Activated naive CD8-positive, alpha-beta T cell treated with anti-CD3 and anti-CD28 coated beads, Interleukin-2, amount 50 U/mL, for 24 hours (primary cell): ENCODE measurements around the gene ZBTB46.
A peak's percentile ranks its signal among the peaks of the same experiment; 100 is the strongest.

ENCODE experiments used
- ATAC-seq: fragments of 150-1000 bp; cut with Tn5 transposase; one replicate; pipeline ENCODE4 v1.10.0; 2021
- DNase-seq: peaks from one replicate; pipeline ENCODE4 v3.0.0; 2021
- H3K27ac Mint-ChIP-seq: one replicate; pipeline ENCODE4 v1.8.0; 2021; ENCODE audit warnings: mild to moderate bottlenecking, mixed read lengths
- H3K27me3 Mint-ChIP-seq: one replicate; pipeline ENCODE4 v1.8.0; 2021; ENCODE audit warnings: mixed read lengths
- H3K36me3 Mint-ChIP-seq: one replicate; pipeline ENCODE4 v1.8.0; 2021; ENCODE audit warnings: low read depth, mixed read lengths
- H3K4me1 Mint-ChIP-seq: one replicate; pipeline ENCODE4 v1.8.0; 2021; ENCODE audit warnings: mixed read lengths
- H3K4me3 Mint-ChIP-seq: one replicate; pipeline ENCODE4 v1.8.0; 2021; ENCODE audit warnings: mild to moderate bottlenecking, moderate library complexity, mixed read lengths
- H3K9me3 Mint-ChIP-seq: one replicate; pipeline ENCODE4 v1.8.0; 2021; ENCODE audit warnings: mixed read lengths

The ZBTB46 gene

DNA sequence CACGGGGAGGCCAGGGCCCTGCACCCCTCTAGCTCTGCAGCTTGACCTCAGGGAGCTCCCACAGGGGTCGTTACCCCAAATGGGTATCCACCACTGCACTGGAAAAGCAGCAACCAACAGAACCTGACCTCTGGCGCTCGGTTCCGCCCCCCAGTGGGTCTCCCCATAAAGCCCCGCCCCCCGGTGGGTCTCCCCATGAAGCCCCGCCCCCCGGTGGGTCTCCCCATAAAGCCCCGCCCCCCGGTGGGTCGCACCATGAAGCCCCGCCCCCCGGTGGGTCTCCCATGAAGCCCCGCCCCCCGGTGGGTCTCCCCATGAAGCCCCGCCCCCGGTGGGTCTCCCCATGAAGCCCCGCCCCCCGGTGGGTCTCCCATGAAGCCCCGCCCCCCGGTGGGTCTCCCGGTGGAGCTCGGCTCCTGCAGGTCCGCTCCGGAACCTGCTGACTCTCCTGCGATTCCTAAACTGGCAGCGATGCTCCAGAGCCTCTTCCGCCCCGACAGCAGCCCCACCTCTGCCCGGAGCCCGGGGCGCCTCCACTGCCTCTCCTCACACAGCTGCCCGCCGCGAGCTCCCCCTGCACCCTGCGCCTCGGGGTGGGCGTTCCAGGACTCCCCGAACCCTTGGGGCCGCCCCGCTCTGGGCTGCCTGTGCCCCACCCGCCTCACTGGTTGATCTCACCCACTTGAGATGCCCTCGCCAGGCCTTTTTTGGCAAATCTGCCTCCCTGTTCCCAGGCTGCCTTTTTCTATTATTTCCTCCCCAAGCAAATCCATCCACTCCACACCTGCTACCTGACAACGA, 79.4 kb downstream of the ZBTB46 start:
- peaks cover 12% of the 10 kb centered on the region for H3K4me1 Mint-ChIP-seq
- H3K36me3 Mint-ChIP-seq, result no peaks in the 10 kb centered on the region
- no peaks in the 10 kb centered on the region for H3K9me3 Mint-ChIP-seq
- no peak for ATAC-seq
- no peaks in the 10 kb centered on the region for H3K27me3 Mint-ChIP-seq
- DNase-seq, result peak; percentile 41
- H3K27ac Mint-ChIP-seq, result peak overlapping the region; percentile 52
- peak overlapping the region; percentile 24 for H3K4me3 Mint-ChIP-seq

DNA sequence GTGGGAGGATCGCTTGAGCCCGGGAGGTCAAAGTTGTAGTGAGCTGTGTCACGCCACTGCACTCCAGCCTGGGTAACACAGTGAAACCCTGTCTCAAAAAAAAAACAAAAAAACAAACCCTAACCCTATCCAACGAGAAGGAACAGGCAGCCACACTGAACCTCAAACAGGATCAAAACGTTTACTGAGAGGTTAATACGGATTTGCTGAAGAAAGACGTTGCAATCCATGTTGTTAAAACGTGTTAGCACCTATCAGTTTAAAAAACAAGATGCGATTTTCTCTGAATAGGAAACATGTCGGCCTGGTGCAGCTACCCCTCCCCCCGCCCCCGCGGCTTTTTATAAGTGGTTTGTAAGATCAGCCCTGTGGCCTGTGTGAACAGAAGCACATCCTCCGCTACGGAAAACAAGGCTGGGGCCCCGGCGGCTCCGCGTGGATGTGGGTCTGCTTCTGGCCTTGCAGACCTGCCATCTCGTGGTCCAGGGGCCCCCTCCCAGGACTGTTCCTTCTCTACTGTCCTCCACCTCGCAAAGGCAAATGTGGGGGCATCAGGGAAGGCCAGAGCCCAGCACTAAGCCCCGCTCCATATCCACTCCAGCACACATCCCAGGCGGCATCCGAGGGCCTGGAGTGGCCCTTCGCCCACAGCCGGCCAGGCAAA, 80.1 kb downstream of the ZBTB46 start:
- Mint-ChIP-seq H3K27me3 (no peaks in the 10 kb centered on the region), H3K4me3 (peak overlapping the region; percentile 24), H3K27ac (peak overlapping the region; percentile 52), H3K9me3 (no peaks in the 10 kb centered on the region), H3K36me3 (no peaks in the 10 kb centered on the region), H3K4me1 (peaks cover 12% of the 10 kb centered on the region)
- DNase-seq (peak; percentile 60), ATAC-seq (peak; percentile 58)

DNA sequence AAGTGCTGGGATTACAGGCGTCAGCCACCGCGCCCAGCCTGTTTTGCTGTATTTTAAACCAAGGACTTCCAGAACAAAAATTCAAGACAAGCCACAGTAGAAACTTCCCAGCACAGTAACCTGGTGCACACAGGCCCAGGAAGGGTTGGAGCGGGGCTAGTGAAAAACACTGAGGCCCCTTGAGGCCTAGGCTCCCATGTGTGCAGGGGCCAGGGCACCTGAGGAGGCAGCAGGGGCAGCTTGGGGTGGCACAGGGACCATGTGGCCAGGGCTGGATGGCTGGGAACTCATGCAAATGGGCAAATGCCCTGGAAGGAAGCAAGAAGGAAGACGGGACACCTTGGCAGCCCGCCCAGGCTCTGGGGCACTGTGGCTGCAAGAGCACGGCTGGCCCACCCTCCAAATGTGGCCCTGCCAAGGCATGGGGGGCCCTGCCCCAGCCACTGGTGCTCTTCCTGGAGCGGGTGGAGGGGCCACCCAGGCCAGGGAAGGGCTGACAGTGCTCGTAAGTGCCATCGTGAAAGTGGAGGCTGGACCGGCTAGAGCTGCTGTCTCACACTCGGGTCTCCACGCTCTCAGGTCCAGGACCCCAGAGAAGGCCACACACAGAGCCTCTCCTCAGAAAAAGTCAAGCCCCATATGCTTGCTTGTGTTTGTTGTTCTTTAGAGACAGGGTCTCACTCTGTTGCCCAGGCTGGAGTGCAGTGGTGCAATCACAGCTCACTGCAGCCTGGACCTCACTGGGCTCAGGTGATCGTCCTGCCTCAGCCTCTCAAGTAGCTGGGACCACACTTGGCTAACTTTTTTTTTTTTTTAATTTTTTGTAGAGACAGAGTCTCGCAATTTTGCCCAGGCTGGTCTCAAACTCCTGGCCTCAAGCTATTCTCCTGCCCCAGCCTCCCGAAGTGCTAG, 81.2 kb downstream of the ZBTB46 start:
- H3K27me3 Mint-ChIP-seq, result no peaks in the 10 kb centered on the region
- no peaks in the 10 kb centered on the region for H3K9me3 Mint-ChIP-seq
- peaks cover 12% of the 10 kb centered on the region for H3K4me1 Mint-ChIP-seq
- DNase-seq (no peak), ATAC-seq (no peak)
- H3K4me3 Mint-ChIP-seq, result no peak overlapping the region
- H3K36me3 Mint-ChIP-seq, result no peaks in the 10 kb centered on the region
- no peak overlapping the region for H3K27ac Mint-ChIP-seq

- Mint-ChIP-seq H3K4me3 (no peak overlapping the region), H3K27ac (no peak overlapping the region), H3K4me1 (peaks cover 12% of the 10 kb centered on the region), H3K9me3 (no peaks in the 10 kb centered on the region), H3K36me3 (no peaks in the 10 kb centered on the region), H3K27me3 (no peaks in the 10 kb centered on the region)
- ATAC-seq (no peak), DNase-seq (no peak)
Observed at GRCh38 chr20:63748934-63749270, 82.2 kb downstream of the ZBTB46 start.

DNA sequence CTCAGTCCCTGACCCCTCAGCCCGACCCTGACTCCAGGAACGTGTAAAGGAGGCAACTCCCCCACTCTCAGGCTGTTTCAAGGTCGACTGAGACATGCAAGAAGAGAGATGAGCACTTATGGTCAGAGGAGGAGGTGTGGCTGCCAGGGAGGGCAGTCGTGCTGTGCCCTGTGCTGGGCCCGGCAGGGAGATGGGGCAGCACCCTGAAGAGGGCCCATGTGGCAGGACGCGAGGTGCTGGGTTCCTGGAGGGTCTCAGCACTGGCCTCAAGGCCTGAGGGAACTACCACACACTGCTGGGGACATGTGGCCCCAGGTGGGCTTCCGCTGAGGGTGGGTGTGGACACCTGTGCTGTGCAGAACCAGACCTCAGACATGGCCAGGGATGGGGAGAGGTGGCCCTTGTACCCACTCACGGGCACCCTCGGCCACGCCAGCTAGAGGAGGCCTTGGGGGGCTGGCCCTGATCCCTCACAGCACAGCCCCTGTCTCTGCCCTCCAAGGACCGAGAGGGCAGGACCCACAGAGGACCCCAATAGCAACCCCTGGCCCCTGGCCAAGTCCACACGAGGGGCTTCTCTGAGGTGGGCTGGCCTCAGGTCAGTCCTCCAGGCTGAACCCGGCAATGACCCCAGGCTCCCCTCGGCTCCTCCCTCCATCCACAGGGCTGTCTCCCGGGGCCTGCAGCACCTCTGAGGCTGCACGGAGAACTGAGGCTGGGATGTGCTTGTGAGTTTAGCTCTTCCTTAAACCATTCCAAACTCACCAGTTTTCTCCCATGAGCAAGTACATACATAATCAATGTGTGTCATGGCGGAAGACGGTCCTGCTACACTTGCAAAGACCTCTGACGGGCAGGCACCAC, 82.8 kb downstream of the ZBTB46 start:
- DNase-seq (no peak), ATAC-seq (no peak)
- Mint-ChIP-seq H3K9me3 (no peaks in the 10 kb centered on the region), H3K4me3 (no peak overlapping the region), H3K36me3 (no peaks in the 10 kb centered on the region), H3K27ac (no peak overlapping the region), H3K4me1 (peaks cover 12% of the 10 kb centered on the region), H3K27me3 (no peaks in the 10 kb centered on the region)

DNA sequence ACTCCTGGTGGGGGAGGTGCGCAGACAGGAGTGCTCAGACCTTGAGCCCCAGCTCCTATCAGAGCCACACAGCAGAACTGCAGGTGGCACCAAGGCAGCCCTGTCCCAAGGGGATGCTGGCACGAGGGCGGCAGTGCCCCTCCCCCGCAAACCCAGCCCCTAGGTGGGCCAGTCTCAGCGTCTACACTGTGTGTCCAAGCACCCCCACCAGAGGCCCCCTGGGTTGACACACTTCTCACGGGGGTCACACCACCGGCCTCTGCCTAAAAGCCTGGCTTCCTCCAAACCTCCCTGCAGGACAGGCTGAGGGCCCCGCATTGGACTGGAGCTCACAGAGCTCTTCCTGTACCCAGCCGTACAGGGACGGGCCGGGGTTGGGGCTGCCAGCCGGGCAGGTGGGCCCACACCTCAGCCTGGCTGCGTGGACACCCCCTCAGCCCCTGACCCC, 83.4 kb downstream of the ZBTB46 start:
- Mint-ChIP-seq H3K27me3 (no peaks in the 10 kb centered on the region), H3K4me3 (no peak overlapping the region), H3K4me1 (peaks cover 12% of the 10 kb centered on the region), H3K9me3 (no peaks in the 10 kb centered on the region), H3K27ac (no peak overlapping the region), H3K36me3 (no peaks in the 10 kb centered on the region)
- ATAC-seq, result no peak
- no peak for DNase-seq

- no peak overlapping the region for H3K4me3 Mint-ChIP-seq
- H3K36me3 Mint-ChIP-seq, result no peaks in the 10 kb centered on the region
- H3K4me1 Mint-ChIP-seq, result peaks cover 10% of the 10 kb centered on the region
- H3K9me3 Mint-ChIP-seq, result no peaks in the 10 kb centered on the region
- no peak for DNase-seq
- H3K27me3 Mint-ChIP-seq, result no peaks in the 10 kb centered on the region
- no peak overlapping the region for H3K27ac Mint-ChIP-seq
- no peak for ATAC-seq
Observed at GRCh38 chr20:63746751-63747315, 84.2 kb downstream of the ZBTB46 start.

DNA sequence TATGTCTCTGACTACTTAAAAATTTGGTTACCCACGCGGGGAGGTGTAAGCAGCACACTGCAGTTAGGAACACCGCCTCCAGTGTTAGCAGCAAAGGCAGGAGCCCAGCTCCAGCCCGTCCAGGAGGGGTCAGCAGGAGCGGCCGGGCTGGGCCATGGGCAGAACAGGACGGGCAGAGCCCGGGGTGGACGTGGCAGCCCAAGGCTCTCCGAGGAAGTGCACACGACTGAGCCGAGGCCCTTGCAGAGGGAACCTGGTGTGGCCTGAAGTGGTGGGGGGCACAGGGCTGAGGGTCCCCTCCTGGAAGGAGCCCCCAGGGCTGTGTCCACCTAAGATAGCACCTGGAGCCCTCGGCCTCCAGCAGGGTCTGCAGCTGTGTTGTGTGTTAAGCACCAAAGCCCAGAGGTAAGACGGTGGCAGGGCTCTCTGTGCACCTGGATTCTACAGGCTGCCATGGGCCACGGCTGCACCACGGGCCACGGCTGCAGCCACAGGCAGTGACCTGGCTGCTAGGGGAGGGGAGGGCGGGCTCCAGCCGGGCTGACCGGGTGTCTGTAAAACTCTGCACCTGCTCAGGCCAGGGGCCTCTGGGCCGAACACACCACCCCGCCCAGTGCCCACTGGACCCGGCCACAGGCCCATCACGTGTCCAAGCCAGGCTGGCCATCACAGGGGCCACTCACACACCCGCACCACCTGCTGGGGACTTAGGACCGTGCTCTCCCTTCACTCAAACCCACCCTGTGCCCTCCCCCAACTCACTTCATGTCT, 84.9 kb downstream of the ZBTB46 start:
- DNase-seq (no peak), ATAC-seq (no peak)
- Mint-ChIP-seq H3K4me3 (no peak overlapping the region), H3K27me3 (no peaks in the 10 kb centered on the region), H3K36me3 (no peaks in the 10 kb centered on the region), H3K4me1 (peaks cover 8% of the 10 kb centered on the region), H3K9me3 (no peaks in the 10 kb centered on the region), H3K27ac (no peak overlapping the region)

DNA sequence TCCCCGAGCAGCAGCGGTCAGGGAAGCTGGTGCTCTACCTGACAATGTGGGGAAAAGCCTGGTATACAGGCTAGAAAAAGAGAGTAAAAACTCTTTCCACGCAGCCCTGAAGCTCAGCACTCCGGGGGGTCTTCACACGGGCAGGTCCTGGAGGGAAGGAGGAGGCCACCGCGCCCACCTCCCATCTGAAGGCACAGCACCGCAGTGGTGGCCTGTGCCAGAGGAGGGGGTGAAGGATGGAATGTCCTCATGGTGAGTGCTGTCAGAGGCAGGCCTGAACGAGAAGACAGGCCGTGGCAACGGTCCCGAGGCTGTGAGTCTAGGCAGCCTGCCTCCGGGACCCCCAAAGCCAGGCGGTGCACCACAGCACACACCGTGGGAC, 85.6 kb downstream of the ZBTB46 start:
- Mint-ChIP-seq H3K36me3 (no peaks in the 10 kb centered on the region), H3K27me3 (no peaks in the 10 kb centered on the region), H3K4me1 (peaks cover under 1% of the 10 kb centered on the region), H3K27ac (no peak overlapping the region), H3K9me3 (no peaks in the 10 kb centered on the region), H3K4me3 (no peak overlapping the region)
- no peak for ATAC-seq
- no peak for DNase-seq

DNA sequence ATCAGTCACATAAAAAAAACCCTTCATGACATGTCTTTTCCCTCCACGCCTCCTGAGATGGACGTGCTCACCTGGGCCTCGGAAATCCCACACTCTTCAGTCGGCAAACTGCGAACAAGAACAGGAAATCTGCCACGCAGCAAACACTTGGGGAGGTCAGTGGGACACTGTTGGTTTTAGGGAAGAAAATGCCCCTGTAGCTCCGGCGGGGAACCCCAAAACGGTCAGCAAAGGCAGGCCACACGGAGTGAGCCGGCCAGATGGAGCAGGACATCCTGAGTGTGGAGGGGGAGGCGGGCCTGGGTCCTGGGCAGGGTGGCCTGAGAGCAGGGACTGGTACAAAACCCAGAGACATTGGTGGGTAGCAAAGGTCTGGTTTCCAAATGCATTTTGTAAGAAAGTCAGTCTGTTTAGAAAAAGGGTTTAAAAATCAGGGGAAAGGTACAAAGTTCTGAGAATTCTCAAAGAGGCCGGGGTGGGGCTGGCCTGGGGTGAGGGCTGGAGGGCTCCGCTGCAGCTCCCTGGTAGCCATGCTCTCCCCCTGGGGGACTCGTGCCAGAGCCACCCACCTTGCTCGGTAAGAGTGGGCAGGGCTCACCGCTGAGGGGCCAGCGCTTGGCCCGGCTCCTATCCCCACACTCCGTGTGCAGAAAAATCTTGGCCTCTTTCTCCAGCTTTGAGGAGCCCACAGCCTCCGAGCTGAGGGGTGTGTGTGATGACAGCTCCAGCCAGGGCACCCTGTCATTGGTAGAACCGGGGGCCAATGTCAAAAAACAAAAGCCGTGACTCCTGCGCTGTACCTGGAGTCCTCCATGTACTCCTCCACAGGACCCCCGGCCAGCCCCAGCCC, 86.3 kb downstream of the ZBTB46 start:
- Mint-ChIP-seq H3K4me3 (no peak overlapping the region), H3K27ac (no peak overlapping the region), H3K4me1 (no peaks in the 10 kb centered on the region)

DNA sequence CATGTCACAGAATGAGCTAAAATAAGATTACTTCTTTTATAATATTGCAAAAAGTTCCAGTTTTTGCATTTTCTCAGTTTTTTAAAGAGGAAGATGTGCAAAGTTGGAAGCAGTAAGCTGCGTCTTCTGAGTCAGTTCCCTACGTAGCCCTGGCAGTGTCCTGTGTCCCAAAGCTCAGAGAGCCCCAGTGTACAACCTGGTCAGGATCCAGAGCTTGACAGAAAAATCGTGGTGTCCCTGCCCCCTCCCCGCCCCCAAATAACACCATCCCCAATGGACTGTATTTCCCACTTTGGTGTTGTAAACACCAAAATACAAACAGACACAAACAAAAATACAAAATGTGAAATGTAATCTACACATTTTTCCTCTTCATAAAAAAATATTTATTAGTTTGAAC, 86.9 kb downstream of the ZBTB46 start:
- DNase-seq (no peak), ATAC-seq (no peak)
- no peak overlapping the region for H3K27ac Mint-ChIP-seq
- no peak overlapping the region for H3K4me3 Mint-ChIP-seq
- no peaks in the 10 kb centered on the region for H3K36me3 Mint-ChIP-seq
- no peaks in the 10 kb centered on the region for H3K27me3 Mint-ChIP-seq
- H3K9me3 Mint-ChIP-seq, result no peaks in the 10 kb centered on the region
- no peaks in the 10 kb centered on the region for H3K4me1 Mint-ChIP-seq

More for the DNA sequence above, 86.3 kb downstream of the ZBTB46 start:
- Mint-ChIP-seq H3K27me3 (no peaks in the 10 kb centered on the region), H3K36me3 (no peaks in the 10 kb centered on the region), H3K9me3 (no peaks in the 10 kb centered on the region)
- DNase-seq (no peak), ATAC-seq (no peak)

GRCh38 chr20:63743210-63743970, 87.7 kb downstream of the ZBTB46 start:
- Mint-ChIP-seq H3K27me3 (no peaks in the 10 kb centered on the region), H3K9me3 (no peaks in the 10 kb centered on the region), H3K4me3 (no peak overlapping the region), H3K4me1 (no peaks in the 10 kb centered on the region), H3K36me3 (no peaks in the 10 kb centered on the region), H3K27ac (no peak overlapping the region)
- no peak for DNase-seq
- ATAC-seq, result no peak
